Mononuclear cell (primary cell): ENCODE results near the gene DYNC1LI2. TPM values are rescaled to one million over a fixed set of nuclear protein-coding genes. Genes with fewer than 3 reads are reported as not detected.

Experiments
- H3K27me3 ChIP-seq: 2 replicates; pipeline ENCODE4 v1.6.0; 2011; ENCODE audit warnings: low read length, control low read depth; ENCODE audit not compliant: insufficient read depth
- H3K4me1 ChIP-seq: 2 replicates; pipeline ENCODE4 v1.5.1; 2011; ENCODE audit warnings: mild to moderate bottlenecking, low read length, control low read depth; ENCODE audit not compliant: insufficient read depth
- H3K4me3 ChIP-seq: 2 replicates; pipeline ENCODE4 v1.5.1; 2011; ENCODE audit warnings: mild to moderate bottlenecking, low read length, moderate library complexity
- H3K9me3 ChIP-seq: 2 replicates; pipeline ENCODE4 v1.5.1; 2011; ENCODE audit warnings: low read depth, mild to moderate bottlenecking, control low read depth, low read length
- total RNA-seq: library from RNA; depleted of rRNA; stranded (reverse); fragments of >200 nt; gene quantifications from one replicate; pipeline ENCODE4 v1.2.3, GENCODE V29; 2012

The DYNC1LI2 gene
- total RNA-seq, 1 donor, result 124 TPM

GRCh38 chr16:66673691-66674090 lies 77.7 kb downstream of the DYNC1LI2 start:
- no peaks in the 10 kb centered on the region for H3K9me3 ChIP-seq
- peaks cover 2% of the 10 kb centered on the region for H3K4me1 ChIP-seq
- no peak overlapping the region for H3K4me3 ChIP-seq
- H3K27me3 ChIP-seq, result no peaks in the 10 kb centered on the region

Other genes starting within 250 kb of the DYNC1LI2 start
- 8.8 TPM for gene TK2, start 201.5 kb downstream of the DYNC1LI2 start, total RNA-seq
- 28.4 TPM for gene CKLF, start 199.0 kb downstream of the DYNC1LI2 start, total RNA-seq
- 0.21 TPM for gene CMTM1, start 185.2 kb downstream of the DYNC1LI2 start, total RNA-seq
- gene CMTM2, start 172.1 kb downstream of the DYNC1LI2 start, total RNA-seq, result 0.52 TPM
- gene CMTM3, start 146.9 kb downstream of the DYNC1LI2 start, total RNA-seq, result 47.1 TPM
- gene CMTM4, start 54.9 kb downstream of the DYNC1LI2 start, total RNA-seq, result 2.0 TPM
- 0.42 TPM for gene TERB1, start 50.0 kb upstream of the DYNC1LI2 start, total RNA-seq
- 76.7 TPM for gene NAE1, start 79.4 kb upstream of the DYNC1LI2 start, total RNA-seq
- gene CA7, start 92.8 kb upstream of the DYNC1LI2 start, total RNA-seq, result not detected
- 4.0 TPM for gene PDP2, start 128.9 kb upstream of the DYNC1LI2 start, total RNA-seq
- gene CDH16, start 167.3 kb upstream of the DYNC1LI2 start, total RNA-seq, result not detected
- 1.3 TPM for gene RRAD, start 173.9 kb upstream of the DYNC1LI2 start, total RNA-seq
- 21.2 TPM for gene CIAO2B, start 182.8 kb upstream of the DYNC1LI2 start, total RNA-seq
- gene CES2, start 183.9 kb upstream of the DYNC1LI2 start, total RNA-seq, result 23.8 TPM
- gene CES3, start 209.7 kb upstream of the DYNC1LI2 start, total RNA-seq, result 0.63 TPM
- gene CES4A, start 237.0 kb upstream of the DYNC1LI2 start, total RNA-seq, result 5.6 TPM